Prostate gland (tissue), 2 donors: ENCODE data around the gene ITPRID2.

Source experiments
- CTCF ChIP-seq, 4 experiments: fragments of 200-600 bp in 2 of 4; fragments of 450-650 bp in 2 of 4; sonication (generic) in 2 of 4; IDR thresholded peaks; 1 replicate in 3 of 4; 2 replicates in 1 of 4; pipeline ENCODE4 v1.5.1; 2016 to 2019; ENCODE audit warnings: antibody characterized with exemption in 4 of 4, mild to moderate bottlenecking in 2 of 4, moderate library complexity in 2 of 4
- POLR2AphosphoS5 ChIP-seq: sonication (generic); formaldehyde crosslinking; IDR thresholded peaks from one replicate; pipeline ENCODE4 v1.6.1; 2017; ENCODE audit warnings: antibody characterized with exemption

DNA sequence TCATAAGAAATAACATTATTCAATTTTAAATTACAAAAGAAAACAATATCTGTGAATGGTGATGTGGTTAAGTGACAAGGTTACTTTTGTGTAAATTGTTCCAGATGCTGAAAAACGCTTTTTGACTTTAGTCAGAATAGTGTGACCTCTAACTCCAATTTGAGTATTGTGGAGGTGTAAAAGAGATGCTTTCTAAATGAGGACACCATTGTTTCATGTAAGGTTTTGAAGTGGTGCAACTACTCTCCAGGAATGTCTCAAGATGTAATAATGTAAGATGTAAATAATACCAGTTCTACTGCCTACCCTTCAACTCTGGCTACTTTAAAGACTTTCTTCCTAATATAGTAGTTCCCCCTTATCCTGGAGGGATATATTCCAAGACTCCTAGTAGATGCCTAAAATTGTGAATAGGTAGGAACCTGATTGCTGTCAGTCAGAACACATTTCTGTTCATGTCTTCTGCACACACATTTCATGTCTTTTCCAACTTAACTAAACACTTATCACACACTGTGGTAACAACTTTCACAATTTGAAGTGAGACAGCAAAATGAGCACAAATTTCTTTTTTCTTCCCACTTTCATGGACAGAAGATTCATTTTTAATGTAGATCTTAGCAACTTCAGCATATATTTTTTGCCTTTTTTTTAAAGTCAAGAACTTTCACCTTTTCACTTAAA is 55.1 kb downstream of the ITPRID2 start:
- no peak for TF ChIP-seq CTCF (IDR thresholded peaks at IDR 0.05)
- TF ChIP-seq POLR2AphosphoS5, result no peak
